NCI-H510A (cell line): ENCODE results near the gene KCNE3.

ENCODE experiments used
- DNase-seq: peaks from one replicate; lab custom pipeline; 2025; lab: John Stamatoyannopoulos, UW

Gene KCNE3, protein sequence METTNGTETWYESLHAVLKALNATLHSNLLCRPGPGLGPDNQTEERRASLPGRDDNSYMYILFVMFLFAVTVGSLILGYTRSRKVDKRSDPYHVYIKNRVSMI

DNA sequence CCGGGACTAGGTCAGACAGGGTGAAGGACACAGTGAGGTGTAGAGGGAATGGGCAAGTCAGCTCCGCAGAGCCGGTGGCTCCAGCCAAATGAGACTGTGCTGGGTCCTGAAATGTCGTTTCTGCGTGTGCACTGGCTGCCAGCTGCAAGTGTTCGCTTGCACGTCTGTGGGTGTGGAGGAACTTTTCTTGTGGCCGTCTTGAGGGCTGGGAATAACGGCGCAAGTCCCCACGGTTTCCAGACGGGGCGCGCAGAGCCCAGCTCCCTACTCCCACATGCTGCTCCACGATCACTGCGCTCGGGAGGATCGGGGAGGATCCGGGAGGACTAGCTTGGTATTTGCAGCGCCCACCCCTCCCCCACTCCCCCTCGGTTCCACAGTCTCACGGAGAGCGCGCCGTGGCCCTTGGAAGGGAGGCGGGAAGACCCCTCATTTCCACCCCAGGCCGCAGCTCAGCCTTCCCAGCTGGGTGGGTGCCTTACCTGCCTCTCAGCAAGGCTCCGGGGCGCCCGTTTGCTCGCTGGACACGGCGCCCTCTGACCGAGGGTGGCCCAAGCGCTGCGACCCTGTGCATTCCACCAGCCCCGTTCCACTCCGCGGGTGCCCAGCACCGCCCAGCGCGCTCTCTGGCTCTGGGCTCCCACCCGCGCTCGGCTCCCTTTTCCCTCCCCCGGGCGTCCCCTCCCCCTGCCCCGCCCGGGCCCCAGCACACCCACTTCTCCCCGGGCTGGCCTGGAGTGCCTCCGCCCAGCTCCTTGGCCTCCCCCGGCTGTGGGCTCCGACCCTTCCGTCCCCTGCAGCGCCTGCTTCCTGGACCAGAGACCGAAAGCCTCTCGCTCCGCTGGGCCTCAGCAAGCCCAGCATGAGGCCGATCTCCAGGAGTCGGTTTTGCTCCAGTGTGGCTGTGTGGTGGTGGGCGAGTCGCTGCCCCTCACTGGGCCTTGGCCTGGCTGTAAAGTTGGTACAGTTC is at the start of gene KCNE3:
Gene KCNE3 (minus strand): TSS at position 634 of the 970 bp plus-strand sequence. CDS start 9,986 bp downstream, outside the sequence.
- DNase-seq: no peak

DNA sequence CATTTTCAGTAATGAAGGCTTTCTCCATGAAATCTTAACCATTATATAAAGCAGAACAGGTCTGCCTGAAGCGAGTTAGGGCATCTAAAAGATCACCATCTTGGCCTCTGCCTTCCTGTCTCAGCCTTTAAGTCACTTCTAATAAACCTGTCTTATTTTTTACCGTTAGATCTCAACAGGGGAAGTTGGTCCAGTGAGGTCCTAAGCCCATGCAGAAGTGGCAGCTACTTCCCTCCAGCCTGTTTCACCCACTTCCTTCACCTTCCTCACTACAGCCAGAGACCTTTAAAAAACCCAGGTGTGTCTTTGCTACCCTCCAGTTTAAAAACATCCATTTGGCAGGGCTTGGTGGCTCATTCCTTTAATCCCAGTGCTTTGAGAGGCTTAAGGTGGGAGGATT is 40.2 kb upstream of the KCNE3 start:
- no peak for DNase-seq

DNA sequence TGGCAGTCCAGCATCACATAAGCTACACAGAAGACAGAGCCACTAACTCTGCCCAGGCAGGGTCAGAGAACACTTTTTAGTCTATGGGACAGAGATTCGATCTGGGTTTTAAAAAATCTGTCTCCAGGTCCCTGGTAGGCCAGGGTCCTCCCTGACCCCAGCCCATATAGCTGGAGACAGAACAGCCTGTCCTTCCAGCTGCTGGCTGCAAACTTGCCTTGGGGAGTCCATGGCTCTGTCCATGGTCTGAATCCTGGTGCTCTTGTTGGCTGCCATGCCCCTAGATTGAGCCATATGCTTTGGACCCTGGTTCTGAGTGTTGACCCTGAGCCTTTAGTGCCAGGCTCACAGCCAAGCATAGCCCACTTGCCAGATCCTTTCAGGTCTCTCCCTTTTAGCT is 39.5 kb upstream of the KCNE3 start:
- DNase-seq: no peak

DNA sequence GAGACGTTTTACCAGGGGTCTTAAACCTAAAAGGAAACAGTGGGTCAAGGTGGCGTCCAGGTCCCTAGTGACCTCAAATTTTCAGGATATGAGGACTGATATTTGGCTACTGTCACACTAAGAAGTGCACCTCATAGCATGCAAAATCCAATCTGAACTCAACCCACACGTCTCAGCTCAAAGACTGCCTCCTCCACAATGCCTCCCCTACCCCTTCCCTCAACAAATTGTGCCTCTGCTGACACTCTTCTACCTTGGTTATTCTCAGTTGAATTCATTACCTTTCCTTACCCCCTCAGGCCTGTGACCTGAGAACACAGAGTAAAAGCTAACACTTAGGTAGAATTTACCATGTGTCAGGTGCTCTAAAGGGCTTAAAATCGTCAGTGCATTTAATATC is 38.6 kb upstream of the KCNE3 start:
- DNase-seq: no peak

DNA sequence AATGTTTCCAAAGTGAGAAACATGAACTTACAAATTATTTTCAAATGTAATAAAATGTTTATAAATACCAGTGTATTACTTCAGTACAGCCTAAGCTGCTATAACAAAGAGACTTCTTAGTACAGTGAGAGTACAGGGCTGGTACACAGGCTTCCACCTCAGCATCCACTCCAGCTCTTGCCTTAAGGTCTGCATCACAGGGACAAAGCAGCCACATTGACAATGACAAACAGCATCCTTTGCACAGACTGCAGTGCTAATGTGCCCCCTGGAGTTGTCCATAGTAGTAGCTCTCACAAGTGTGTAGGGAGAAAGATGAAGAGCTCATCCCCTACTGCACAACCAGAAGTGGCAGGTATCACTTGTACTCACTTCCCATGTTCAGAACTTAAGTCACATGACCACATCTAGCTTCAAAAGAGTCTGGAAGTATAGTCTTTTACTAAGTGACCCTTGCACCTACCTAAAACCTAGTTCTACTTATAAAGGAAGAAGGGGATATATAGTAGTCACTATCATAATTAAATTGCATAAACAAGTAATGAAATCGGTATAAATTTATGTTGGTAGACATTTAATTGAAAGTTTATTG is 36.8 kb upstream of the KCNE3 start:
- DNase-seq: no peak

DNA sequence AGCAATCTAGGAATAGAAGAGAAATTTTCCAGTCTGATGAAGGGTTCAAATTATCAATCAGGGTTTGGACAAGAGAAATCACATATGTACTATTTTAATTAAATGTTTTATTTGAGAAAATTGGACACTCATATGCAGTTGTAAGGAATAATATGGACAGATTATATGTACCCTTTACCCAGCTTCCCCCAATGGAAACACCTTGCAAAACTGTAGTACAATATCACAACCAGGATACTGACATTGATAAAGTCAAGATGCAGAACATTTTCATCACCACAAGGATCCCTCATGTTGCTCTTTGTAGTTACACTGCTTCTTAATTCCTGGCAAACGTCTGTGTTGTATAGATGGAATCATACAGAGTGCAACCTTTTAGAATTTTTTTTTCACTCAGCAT is 27.6 kb upstream of the KCNE3 start:
- no peak for DNase-seq

DNA sequence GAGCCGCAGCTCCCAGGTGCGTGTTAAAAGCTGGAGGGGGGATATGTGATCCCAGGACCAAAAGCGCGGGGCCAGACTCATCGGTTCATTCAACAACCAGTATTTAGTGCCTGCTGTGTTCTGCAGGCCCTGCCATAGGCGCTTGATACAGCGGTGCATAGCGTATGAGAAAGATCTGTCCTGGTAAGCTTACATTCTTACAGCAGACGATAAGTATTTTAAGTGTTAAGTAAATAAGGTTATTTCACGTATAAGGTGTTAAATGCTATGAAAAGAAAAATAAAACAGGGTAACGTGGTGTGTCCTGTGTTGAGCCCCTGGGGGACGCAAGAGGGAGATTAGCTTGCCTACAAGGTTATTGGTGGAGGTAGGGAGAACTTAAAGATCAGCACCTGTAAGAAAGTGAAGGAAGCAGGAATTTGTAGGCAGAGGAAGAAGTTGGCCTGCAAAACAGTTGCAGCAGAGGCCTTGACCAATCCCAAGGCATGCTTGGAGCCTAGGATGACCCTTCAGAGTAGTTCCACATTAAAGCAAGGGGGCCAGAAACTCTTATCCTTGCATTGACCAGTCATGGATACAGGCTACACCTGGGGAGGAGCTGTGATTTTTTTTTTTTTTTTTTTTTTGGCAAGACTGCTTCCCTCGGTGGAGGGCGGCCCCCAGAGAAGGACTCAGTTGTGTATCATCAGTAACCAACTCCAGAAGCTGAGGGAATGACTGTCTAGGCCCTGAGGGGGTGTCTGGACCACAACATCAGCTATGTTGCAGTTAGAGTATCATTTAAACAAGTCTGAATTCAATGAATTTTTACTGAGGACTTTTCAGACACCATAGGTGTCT is 26.7 kb upstream of the KCNE3 start:
- no peak for DNase-seq

DNA sequence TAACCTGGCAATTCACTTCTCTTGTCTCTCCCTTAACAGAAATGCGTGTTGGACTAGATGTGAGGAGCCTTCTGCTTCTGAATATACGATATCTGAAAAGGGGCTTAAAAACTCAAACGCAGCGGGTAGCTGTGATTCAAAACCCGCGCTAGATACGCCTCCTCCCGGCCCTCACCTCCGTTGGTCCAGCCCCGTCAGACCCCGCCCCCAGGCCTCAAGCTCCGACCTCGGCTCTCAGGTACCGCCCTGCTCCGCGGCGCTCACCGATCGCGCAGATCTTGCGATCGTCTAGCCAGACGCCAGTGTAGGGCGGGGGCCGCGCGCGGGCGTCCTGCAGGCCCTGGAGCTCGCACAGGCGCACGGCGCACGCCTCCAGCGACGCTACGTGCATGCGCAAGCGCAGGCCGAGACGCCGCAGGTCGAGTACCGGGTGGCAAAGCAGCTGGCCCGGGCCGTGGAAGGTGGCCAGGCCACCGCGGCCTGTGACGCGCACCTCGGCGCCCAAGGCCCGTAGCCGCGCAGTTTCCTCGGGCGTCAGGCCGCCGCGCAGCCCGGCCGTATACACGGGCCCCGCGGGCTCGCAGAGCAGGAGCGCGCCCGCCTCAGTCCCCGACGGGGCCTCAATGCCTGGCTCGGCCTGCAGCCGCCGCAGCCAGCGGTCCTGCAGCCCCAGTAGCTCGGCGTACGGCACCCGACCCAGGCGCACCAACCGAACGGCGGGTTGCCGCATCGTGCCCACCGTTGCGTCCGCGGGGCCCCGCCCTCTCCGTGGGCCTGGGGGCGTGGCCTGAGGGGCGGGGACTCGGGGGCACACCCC is 25.8 kb upstream of the KCNE3 start, which contains the start of gene LIPT2:
Gene LIPT2 (minus strand): TSS at position 751 of the 817 bp plus-strand sequence. CDS start 21 bp downstream, at position 730.
- DNase-seq: peak; percentile 98

DNA sequence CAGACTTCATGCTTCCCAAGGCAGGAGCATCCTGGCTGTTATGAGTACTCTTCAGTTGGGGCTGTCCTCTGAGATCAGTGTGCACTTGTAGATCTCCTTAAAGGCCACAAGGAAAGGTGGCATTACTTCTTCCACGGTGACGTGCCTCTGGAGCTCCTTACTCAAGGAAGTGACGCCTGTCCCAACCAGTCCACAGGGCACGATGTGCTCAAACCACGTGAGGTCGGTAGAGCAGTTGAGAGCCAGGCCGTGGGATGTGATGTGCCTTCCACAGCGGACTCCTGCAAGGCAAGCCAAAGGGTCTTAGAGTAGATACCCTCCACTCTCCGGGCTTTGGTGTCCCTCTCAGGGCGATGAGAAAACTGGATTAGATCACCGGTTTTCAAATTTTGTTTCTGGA is 24.7 kb upstream of the KCNE3 start:
- DNase-seq: no peak

DNA sequence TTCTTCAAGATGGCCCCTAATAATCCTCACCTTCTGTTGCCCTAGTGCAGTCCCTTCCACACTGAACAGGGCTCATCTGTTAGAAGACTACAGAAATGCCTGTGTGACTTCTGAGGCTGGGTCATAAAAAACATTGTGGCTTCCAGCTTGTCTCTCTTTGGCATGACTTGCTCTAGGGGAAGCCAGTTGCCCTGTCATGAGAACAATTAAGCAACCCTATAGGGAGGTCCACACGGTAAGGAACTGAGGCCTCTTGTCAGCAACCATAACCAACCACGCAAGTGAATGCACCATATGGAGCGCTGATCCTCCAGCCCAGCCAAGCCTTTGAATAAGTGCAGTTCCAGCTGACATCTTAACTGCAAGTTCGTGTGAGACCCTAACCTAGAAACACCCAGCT is 23.6 kb upstream of the KCNE3 start:
- no peak for DNase-seq

DNA sequence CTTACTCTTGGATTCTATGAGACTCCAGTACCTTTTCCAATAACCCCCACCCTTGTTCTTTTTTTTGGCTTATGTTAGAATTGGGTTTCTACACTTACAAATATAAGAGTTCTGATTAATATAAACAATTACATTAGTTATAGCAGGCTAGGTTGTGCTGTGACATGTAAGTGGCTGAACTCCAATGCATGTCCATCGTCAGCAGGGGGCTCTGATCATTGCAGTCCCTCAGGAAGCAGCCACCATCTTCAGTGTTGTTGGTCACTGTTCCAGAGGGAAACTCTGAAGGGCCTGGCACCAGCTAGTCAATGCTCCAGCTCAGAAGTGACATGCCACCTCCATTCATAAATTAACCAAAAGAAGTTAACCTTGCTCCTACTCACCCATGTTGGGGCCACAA is 20.5 kb upstream of the KCNE3 start:
- DNase-seq: no peak

DNA sequence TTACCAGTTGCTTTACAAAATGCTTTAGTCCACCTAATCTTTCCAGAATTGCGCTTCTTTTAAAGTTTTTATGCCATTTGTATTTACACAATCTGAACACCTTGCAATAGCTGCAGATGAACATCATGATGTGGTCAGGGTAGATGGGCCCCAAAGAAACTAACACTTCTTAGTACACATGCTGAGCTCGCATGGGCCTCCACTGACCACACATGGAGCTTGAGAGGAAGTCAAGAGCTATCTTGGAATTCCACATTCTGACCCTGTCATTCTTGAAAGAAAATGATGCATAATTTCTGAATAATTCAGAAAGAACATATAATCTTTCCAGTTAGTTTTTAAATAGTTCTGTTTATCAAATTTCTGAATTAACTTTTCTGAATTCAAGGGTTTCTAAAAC is 18.5 kb upstream of the KCNE3 start:
- DNase-seq: no peak

DNA sequence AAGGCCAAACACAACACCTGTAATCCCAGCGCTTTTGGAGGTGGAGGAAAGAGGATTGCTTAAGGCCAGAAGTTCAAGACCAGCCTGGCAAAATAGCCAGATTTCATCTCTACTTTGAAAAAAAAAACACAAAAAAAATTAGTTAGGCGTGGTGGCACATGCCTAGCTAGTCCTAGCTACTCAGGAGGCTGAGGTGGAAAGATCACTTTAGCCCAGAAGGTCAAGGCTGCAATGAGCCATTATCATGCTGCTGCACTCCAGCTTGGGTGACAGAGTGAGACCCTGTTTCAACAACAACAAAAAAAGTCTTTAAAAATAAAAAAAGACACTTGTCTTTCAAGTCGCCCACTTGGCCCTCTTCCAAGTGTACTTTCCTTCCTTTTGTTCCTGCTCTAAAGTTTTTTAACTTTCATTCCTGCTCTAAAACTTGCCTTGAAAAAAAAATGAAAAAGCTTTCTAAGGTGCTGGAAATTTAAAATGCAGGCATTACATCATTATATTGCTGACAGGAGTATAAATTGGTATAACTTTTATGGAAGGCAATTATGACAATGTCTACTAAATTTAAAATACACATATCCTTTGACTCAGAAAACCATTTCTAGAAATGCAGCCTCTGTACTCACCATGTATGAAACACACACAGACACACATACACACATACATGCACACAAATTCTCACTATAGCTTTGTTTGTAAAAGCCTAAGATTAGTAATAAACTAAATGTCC is 13.5 kb upstream of the KCNE3 start:
- DNase-seq: no peak

DNA sequence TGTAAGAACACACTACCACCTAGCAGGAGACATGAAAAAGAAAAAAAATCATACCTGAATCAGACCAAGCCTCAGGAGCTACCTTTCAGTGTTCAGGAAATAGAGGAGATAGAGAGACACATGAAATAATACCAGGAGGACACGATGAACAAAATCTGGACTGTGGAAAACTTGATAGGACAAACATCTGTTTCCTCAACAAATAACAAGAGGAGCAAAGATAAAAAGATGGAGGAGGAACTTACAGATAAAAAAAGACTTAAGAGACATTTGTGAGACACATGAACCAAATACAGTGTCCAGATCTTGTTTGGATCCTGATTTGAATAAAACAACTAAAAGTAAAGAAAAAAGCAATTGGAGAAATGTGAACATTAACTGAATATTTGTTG is 12.4 kb upstream of the KCNE3 start:
- DNase-seq: no peak

DNA sequence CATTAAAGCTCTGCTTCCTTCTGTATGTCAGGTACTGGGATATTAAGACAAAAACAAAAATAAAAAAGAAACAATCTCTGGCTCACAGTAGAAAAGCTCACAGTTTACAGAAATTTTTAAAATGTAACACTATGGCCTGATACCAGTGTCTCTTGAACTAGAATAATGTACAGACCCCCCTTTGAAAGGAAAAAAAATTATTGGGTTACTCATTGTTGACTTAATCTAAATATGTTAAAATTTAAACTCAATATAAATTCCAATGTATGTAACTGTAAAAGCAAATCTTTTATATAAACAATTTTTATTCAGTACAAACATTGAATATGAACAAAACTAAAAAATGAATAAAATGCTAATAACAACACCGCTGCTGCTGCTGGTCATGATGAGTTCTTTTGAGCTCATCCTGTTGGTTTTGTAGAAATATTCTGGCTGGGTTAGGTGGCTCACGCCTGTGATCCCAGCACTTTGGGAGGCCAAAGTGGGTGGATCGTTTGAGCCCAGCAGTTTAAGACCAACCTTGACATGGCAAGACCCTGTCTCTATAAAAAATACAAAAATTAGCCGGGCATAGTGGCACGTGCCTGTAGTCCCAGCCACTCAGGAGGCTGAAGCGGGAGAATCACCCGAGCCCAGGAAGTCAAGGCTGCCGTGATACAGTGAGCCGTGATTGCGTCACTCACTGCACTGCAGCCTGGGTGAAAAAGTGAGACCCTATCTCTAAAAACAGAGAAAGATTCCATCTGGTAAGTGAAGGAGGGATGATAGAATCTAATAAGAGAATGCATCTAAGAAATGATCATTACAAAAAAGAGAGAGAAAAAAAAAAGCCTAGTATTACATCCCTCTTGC is 11.8 kb upstream of the KCNE3 start:
- no peak for DNase-seq

DNA sequence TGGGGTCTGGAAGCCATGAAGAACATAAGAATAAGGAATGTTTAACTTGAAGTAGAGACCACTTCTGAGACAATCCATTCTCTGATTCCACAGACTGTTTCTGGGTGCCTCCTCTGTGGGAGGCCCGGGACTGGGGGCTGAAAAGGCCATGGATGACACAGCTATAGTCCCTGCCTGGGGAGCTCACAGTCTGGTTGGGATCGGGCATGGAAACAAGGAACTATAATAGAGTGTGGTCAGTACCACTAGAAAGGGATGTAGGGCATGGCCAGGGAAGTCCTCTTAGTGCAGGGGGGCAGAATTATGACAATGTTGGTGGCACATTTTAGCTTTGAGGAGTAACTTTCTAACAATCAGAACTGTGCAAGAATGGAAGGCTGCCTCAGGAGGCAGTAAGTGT is 9.2 kb upstream of the KCNE3 start:
- no peak for DNase-seq

DNA sequence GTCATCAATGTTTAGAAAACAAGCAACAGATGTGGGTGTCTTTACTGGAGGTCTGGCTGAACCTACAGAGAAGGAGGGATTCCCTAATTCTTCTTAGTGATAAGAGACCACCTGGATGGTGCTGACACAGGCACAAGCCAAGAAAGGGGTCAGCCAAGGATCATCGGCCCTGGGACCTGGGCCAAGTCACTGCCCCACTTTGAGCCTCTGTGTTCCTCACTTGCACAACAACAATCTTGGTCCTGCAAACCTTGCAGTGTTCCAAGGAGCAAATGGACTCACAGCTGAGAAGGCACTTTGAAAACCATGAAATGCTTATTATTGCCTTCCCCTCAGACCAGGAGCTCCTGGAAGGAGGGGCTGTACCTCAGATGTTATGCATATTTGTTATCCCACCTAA is 7.0 kb upstream of the KCNE3 start:
- no peak for DNase-seq

DNA sequence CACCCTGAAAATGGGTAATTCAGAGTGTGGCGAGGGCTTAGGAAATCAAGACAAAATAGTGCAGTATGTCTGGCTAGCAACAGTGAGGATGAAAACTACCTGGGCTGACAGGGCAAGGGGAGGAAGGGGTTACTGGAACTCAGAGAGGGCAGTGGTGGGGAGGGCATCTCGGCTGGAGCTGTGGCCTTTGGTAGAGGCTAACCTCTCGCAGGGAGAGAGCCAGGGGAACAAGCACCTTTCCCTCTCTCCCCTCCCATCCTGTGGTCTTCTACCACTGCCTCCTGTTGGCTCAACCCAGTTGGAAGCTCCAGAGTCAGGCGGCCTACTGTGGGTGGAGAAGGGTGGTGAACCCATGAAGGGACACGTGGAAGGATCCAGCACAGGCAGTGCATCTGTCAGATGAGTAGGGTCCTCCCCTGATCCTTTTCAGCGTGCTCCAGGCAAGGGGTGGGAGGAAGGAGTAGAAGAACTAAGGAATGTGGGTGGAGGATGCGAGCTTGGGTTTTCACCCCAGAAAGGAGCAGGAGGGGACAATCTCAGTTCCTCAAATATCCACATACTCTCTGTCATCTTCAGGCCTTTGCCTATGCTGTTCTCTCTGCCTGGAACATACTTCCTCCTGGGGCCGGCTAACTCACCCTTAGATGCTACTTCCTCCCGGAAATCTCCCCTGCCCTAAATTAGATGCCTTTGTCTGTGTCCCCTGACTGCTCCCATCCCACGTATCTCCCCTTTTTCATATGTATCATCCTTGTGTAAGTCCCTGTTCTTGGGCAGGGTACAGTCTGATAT is 6.2 kb upstream of the KCNE3 start:
- no peak for DNase-seq
